ENCODE data around the gene PDGFD. TPM values are rescaled to one million over a fixed set of nuclear protein-coding genes. Genes with fewer than 3 reads are reported as not detected.

PDGFD gene
- total and polyA plus RNA-seq, 2 donors (not counting 3 experiments of a cell fraction or from before 2014, with no cell fraction given) = 6.3 to 13.1 TPM

DNA sequence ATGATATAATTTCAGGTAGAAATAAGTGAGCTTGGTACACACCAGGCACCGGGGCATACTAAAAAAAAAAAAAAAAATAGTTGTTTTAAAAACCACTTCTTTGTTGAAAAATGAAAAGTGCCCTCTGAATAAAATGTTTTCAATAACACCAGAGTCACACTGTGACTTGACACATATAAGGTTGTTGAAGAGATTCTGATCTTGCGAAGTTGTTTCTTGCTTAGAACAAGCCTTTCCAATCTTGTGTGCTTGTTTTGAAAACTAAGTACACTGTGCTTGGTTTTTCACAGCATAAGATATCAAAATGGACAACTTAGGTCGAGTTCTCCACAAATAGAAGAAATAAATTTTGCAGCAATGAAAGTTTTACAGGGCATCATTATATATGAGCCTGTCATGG, 17.0 kb downstream of the PDGFD start:
- no peaks in the 10 kb centered on the region for H3K9me1 ChIP-seq (replicated peaks; ENCODE audit: control insufficient read depth, extremely low read depth, insufficient read depth, low read length)
- BruUV-seq (replicated peaks) = no TSS peak
- H3K9me3 ChIP-seq (replicated peaks; ENCODE audit: control insufficient read depth, insufficient read depth, low read length) = no peaks in the 10 kb centered on the region
- dilution Hi-C loops (cut with MboI; ENCODE audit: extremely low pct_ligation_motif_present, low sequenced_read_pairs) = no loop called here
- H4K20me1 ChIP-seq (replicated peaks; ENCODE audit: control insufficient read depth, extremely low read depth, insufficient read depth, low read length) = no peaks in the 10 kb centered on the region
- intact Hi-C loops (cut with micrococcal nuclease) = no loop called here
- DNase-seq (ENCODE audit: low read depth, low spot score) (no peak), FAIRE-seq (no peak)
- CTCF ChIA-PET = interaction anchor here (1.5 to 4.5 kb wide), 3 partner anchors 10 to 465 kb away, joined by 3 to 25 read pairs (median 8); no protein-coding TSS in a partner anchor
- no peaks in the 10 kb centered on the region for H3K27me3 ChIP-seq (ENCODE audit: control insufficient read depth in 2 of 2, insufficient read depth in 2 of 2, low read length in 2 of 2)
- no peak overlapping the region for H3K9ac ChIP-seq (replicated peaks; ENCODE audit: extremely low read depth, insufficient read depth, low read length)
- H3K79me2 ChIP-seq (ENCODE audit: control insufficient read depth, insufficient read depth, low read length) = no peaks in the 10 kb centered on the region
- no peaks in the 10 kb centered on the region for H3K4me1 ChIP-seq (ENCODE audit: control insufficient read depth, extremely low read depth, insufficient read depth, low read length)
- no peak overlapping the region for H3K27ac ChIP-seq (ENCODE audit: insufficient read depth, low read depth, low read length)
- H3K36me3 ChIP-seq (ENCODE audit: control insufficient read depth in 2 of 2, extremely low read depth in 1 of 2, insufficient read depth in 2 of 2, low read length in 2 of 2) = no peaks in the 10 kb centered on the region
- H3K4me2 ChIP-seq (ENCODE audit: insufficient read depth, low read length) = no peak overlapping the region
- TF ChIP-seq FOS (IDR thresholded peaks at IDR 0.05; ENCODE audit: borderline replicate concordance, insufficient read depth, low read length) (no peak), POLR2A (IDR thresholded peaks at IDR 0.05; ENCODE audit: low read depth, low read length) (no peak), JUN (IDR thresholded peaks at IDR 0.05; ENCODE audit: borderline replicate concordance, insufficient read depth, insufficient read length, low read depth) (no peak), EZH2 (IDR thresholded peaks at IDR 0.05; ENCODE audit: borderline replicate concordance, low read depth, low read length, severe bottlenecking) (no peak), GATA2 (IDR thresholded peaks at IDR 0.05; ENCODE audit: insufficient read depth, insufficient read length, low read depth, low read length) (no peak), MYC (IDR thresholded peaks at IDR 0.05; ENCODE audit: low read depth, low read length) (no peak), POLR2AphosphoS5 (IDR thresholded peaks at IDR 0.05; ENCODE audit: insufficient read depth, low read depth, low read length) (no peak)
- TF ChIP-seq, protein P1, sequence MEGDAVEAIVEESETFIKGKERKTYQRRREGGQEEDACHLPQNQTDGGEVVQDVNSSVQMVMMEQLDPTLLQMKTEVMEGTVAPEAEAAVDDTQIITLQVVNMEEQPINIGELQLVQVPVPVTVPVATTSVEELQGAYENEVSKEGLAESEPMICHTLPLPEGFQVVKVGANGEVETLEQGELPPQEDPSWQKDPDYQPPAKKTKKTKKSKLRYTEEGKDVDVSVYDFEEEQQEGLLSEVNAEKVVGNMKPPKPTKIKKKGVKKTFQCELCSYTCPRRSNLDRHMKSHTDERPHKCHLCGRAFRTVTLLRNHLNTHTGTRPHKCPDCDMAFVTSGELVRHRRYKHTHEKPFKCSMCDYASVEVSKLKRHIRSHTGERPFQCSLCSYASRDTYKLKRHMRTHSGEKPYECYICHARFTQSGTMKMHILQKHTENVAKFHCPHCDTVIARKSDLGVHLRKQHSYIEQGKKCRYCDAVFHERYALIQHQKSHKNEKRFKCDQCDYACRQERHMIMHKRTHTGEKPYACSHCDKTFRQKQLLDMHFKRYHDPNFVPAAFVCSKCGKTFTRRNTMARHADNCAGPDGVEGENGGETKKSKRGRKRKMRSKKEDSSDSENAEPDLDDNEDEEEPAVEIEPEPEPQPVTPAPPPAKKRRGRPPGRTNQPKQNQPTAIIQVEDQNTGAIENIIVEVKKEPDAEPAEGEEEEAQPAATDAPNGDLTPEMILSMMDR (IDR thresholded peaks at IDR 0.05; ENCODE audit: extremely low read depth in 1 of 2, insufficient read depth in 1 of 2, low read depth in 1 of 2, low read length in 2 of 2) = no peak
- TF ChIP-seq, protein P2, sequence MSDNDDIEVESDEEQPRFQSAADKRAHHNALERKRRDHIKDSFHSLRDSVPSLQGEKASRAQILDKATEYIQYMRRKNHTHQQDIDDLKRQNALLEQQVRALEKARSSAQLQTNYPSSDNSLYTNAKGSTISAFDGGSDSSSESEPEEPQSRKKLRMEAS (IDR thresholded peaks at IDR 0.05; ENCODE audit: insufficient read depth, insufficient read length) = no peak
- H3K4me3 ChIP-seq (replicated peaks in 1 of 3; ENCODE audit: insufficient read depth in 1 of 3, low read depth in 1 of 3, low read length in 3 of 3) = no peak overlapping the region
- POLR2A ChIA-PET = interaction anchor here (0.6 kb wide), 1 partner anchor 1429 kb away, joined by 4 read pairs; no protein-coding TSS in a partner anchor
- H2AFZ ChIP-seq (ENCODE audit: low read depth, low read length) = no peak overlapping the region

All from endothelial cell of umbilical vein (primary cell).